H9 (cell line): Measurements from ENCODE around the gene ZNF70. TPM values are rescaled to one million over a fixed set of nuclear protein-coding genes. Genes with fewer than 3 reads are reported as not detected.
A peak's percentile ranks its signal among the peaks of the same experiment; 100 is the strongest.

Experiments
- DNase-seq: peaks from one replicate; pipeline ENCODE4 v3.0.0-alpha.2; 2017
- H2AFZ ChIP-seq: one replicate; pipeline ENCODE4 v1.6.1; 2013; ENCODE audit warnings: mild to moderate bottlenecking, low read length, control low read depth, moderate library complexity
- H2AK5ac ChIP-seq: 2 replicates; pipeline ENCODE4 v1.6.1; 2013; ENCODE audit warnings: low read length, control low read depth, mixed read lengths; ENCODE audit not compliant: insufficient read length
- H2BK120ac ChIP-seq: one replicate; pipeline ENCODE4 v1.6.1; 2013; ENCODE audit warnings: low read depth, mild to moderate bottlenecking, low read length, control low read depth, inconsistent platforms; ENCODE audit not compliant: poor library complexity, severe bottlenecking
- H2BK12ac ChIP-seq: 2 replicates; pipeline ENCODE4 v1.6.1; 2013; ENCODE audit warnings: low read length, control low read depth, mixed read lengths, low read depth; ENCODE audit not compliant: insufficient read length
- H2BK15ac ChIP-seq: 2 replicates; pipeline ENCODE4 v1.6.1; 2013; ENCODE audit warnings: low read depth, low read length, control low read depth
- H2BK20ac ChIP-seq: one replicate; pipeline ENCODE4 v1.6.1; 2013; ENCODE audit warnings: low read depth, mild to moderate bottlenecking, low read length, control low read depth, inconsistent platforms; ENCODE audit not compliant: poor library complexity, severe bottlenecking
- H2BK5ac ChIP-seq: 2 replicates; pipeline ENCODE4 v1.6.1; 2013; ENCODE audit warnings: low read length, control low read depth, mixed read lengths; ENCODE audit not compliant: insufficient read length
- H3K14ac ChIP-seq: 2 replicates; pipeline ENCODE4 v1.6.1; 2013; ENCODE audit warnings: low read length, control low read depth; ENCODE audit not compliant: insufficient read depth
- H3K18ac ChIP-seq: 2 replicates; pipeline ENCODE4 v1.6.1; 2013; ENCODE audit warnings: low read depth, mild to moderate bottlenecking, mixed read lengths, low read length, control low read depth; ENCODE audit not compliant: insufficient read length
- H3K23ac ChIP-seq: 2 replicates; pipeline ENCODE4 v1.6.1; 2013; ENCODE audit warnings: low read length, control low read depth, mixed read lengths, low read depth; ENCODE audit not compliant: insufficient read length
- H3K23me2 ChIP-seq: 2 replicates; pipeline ENCODE4 v1.6.1; 2013; ENCODE audit warnings: low read depth, mild to moderate bottlenecking, mixed read lengths, low read length, control low read depth; ENCODE audit not compliant: insufficient read length, poor library complexity, severe bottlenecking
- H3K27ac ChIP-seq: 2 replicates; pipeline ENCODE4 v1.5.1; 2013; ENCODE audit warnings: low read length, control low read depth, mixed read lengths, low read depth; ENCODE audit not compliant: insufficient read length
- H3K27me3 ChIP-seq: 2 replicates; pipeline ENCODE4 v1.6.1; 2013; ENCODE audit warnings: low read length, control low read depth, inconsistent platforms; ENCODE audit not compliant: insufficient read depth
- H3K4ac ChIP-seq: 2 replicates; pipeline ENCODE4 v1.6.1; 2013; ENCODE audit warnings: low read depth, mild to moderate bottlenecking, control low read depth, inconsistent platforms, low read length, moderate library complexity
- H3K4me1 ChIP-seq: 2 replicates; pipeline ENCODE4 v1.6.1; 2013; ENCODE audit warnings: low read length, control low read depth, inconsistent platforms; ENCODE audit not compliant: insufficient read depth
- H3K4me2 ChIP-seq: 2 replicates; pipeline ENCODE4 v1.6.1; 2013; ENCODE audit warnings: low read length, control low read depth, mixed read lengths; ENCODE audit not compliant: insufficient read length, insufficient read depth
- H3K56ac ChIP-seq: 2 replicates; pipeline ENCODE4 v1.6.1; 2013; ENCODE audit warnings: low read depth, mild to moderate bottlenecking, mixed read lengths, low read length, control low read depth; ENCODE audit not compliant: insufficient read length
- H3K79me1 ChIP-seq: 2 replicates; pipeline ENCODE4 v1.6.1; 2013; ENCODE audit warnings: low read depth, mild to moderate bottlenecking, moderate library complexity, low read length, control low read depth, inconsistent platforms; ENCODE audit not compliant: insufficient read depth, poor library complexity, severe bottlenecking
- H3K79me2 ChIP-seq: 2 replicates; pipeline ENCODE4 v1.6.1; 2013; ENCODE audit warnings: low read length, control low read depth, inconsistent platforms; ENCODE audit not compliant: insufficient read depth
- H3K9ac ChIP-seq: 2 replicates; pipeline ENCODE4 v1.6.1; 2013; ENCODE audit warnings: low read length, control low read depth, mixed read lengths; ENCODE audit not compliant: insufficient read length; ENCODE audit errors: extremely low read depth
- H3K9me3 ChIP-seq: one replicate; pipeline ENCODE4 v1.6.1; 2013; ENCODE audit warnings: low read depth, low read length, inconsistent platforms; ENCODE audit not compliant: control insufficient read depth
- H3T11ph ChIP-seq: one replicate; pipeline ENCODE4 v1.6.1; 2013; ENCODE audit warnings: mild to moderate bottlenecking, low read length, control low read depth, inconsistent platforms
- H4K20me1 ChIP-seq: one replicate; pipeline ENCODE4 v1.6.1; 2013; ENCODE audit not compliant: control insufficient read depth, insufficient read length, insufficient read depth
- H4K5ac ChIP-seq: 2 replicates; pipeline ENCODE4 v1.6.1; 2013; ENCODE audit warnings: low read depth, mild to moderate bottlenecking, mixed read lengths, low read length, control low read depth; ENCODE audit not compliant: insufficient read length
- H4K8ac ChIP-seq: replicated peaks from 2 replicates; pipeline ENCODE4 v1.6.1; 2013; ENCODE audit warnings: low read length, control low read depth, mixed read lengths, low read depth; ENCODE audit not compliant: insufficient read length
- H4K91ac ChIP-seq: 2 replicates; pipeline ENCODE4 v1.6.1; 2013; ENCODE audit warnings: low read depth, mild to moderate bottlenecking, moderate library complexity, mixed read lengths, low read length, control low read depth; ENCODE audit not compliant: insufficient read length
- H3K27ac Mint-ChIP-seq, 3 experiments: 2 replicates in 2 of 3; 3 replicates in 1 of 3; pipeline ENCODE4 v1.8.0; 2020 to 2021; ENCODE audit warnings: mixed read lengths in 3 of 3, mild to moderate bottlenecking in 1 of 3, moderate library complexity in 1 of 3
- H3K27me3 Mint-ChIP-seq: 2 replicates; pipeline ENCODE4 v1.8.0; 2021; ENCODE audit warnings: low read depth, mild to moderate bottlenecking, moderate library complexity, mixed read lengths
- H3K36me3 Mint-ChIP-seq, 3 experiments: 2 replicates in 2 of 3; 3 replicates in 1 of 3; pipeline ENCODE4 v1.8.0; 2020 to 2021; ENCODE audit warnings: low read depth in 3 of 3, mixed read lengths in 3 of 3; ENCODE audit not compliant: insufficient read depth in 1 of 3
- H3K4me1 Mint-ChIP-seq, 2 experiments: 2 replicates each; pipeline ENCODE4 v1.8.0; 2020; ENCODE audit warnings: mixed read lengths in 2 of 2
- H3K4me3 Mint-ChIP-seq, 2 experiments: 2 replicates in 1 of 2; 3 replicates in 1 of 2; pipeline ENCODE4 v1.8.0; 2020 to 2021; ENCODE audit warnings: mild to moderate bottlenecking in 2 of 2, mixed read lengths in 2 of 2, moderate library complexity in 1 of 2
- H3K9me3 Mint-ChIP-seq, 2 experiments: 2 replicates in 1 of 2; 3 replicates in 1 of 2; pipeline ENCODE4 v1.8.0; 2020; ENCODE audit warnings: mild to moderate bottlenecking in 2 of 2, mixed read lengths in 2 of 2, moderate library complexity in 1 of 2
- CTCF ChIP-seq: fragments of 200-600 bp; sonication (generic); conservative IDR thresholded peaks from 3 replicates; pipeline ENCODE4 v1.8.0; 2021; ENCODE audit warnings: antibody characterized with exemption, mild to moderate bottlenecking
- WGBS: extraction: QIAGEN DNeasy Blood & Tissue Kit; methylation state at CpG from one replicate; pipeline ENCODE4 v1.1.7; 2013; ENCODE audit warnings: missing lambda C conversion rate, low lambda C conversion rate, mixed read lengths; ENCODE audit not compliant: insufficient read length; ENCODE audit errors: extremely low coverage; 5-methylcytosine and 5-hydroxymethylcytosine counted together
- total RNA-seq: library from RNA; stranded (reverse); gene quantifications from 2 replicates; pipeline ENCODE4 v1.2.1, GENCODE V29; 2021

Gene ZNF70
- total RNA-seq, 1 experiment from 2014 or later = 3.5 TPM

- no peak overlapping the region for H3K56ac ChIP-seq
- no peaks in the 10 kb centered on the region for H3K9me3 Mint-ChIP-seq
- no peak overlapping the region for H3T11ph ChIP-seq
- no peaks in the 10 kb centered on the region for H3K79me2 ChIP-seq
- H3K4me1 ChIP-seq = no peaks in the 10 kb centered on the region; the same call in none of the 2 replicates
- H2BK120ac ChIP-seq = no peak overlapping the region
- no peak overlapping the region for H2AFZ ChIP-seq
- H4K5ac ChIP-seq = no peak overlapping the region
- H3K27ac Mint-ChIP-seq = peak overlapping the region in 2 of 3 experiments; percentile 19 to 78; a peak in 2 of 7 replicates
- no peak overlapping the region for H3K14ac ChIP-seq
- no peaks in the 10 kb centered on the region for H3K23me2 ChIP-seq
- H2BK12ac ChIP-seq = no peak overlapping the region
- peaks cover 16 to 25% (median 18%) of the 10 kb centered on the region in 3 experiments for H3K36me3 Mint-ChIP-seq
- H3K23ac ChIP-seq = no peak overlapping the region
- no peak overlapping the region for H2BK20ac ChIP-seq
- H3K4ac ChIP-seq = no peak overlapping the region
- H3K27me3 Mint-ChIP-seq = no peaks in the 10 kb centered on the region
- H2BK15ac ChIP-seq = no peak overlapping the region
- no peaks in the 10 kb centered on the region for H3K27me3 ChIP-seq
- H2AK5ac ChIP-seq = no peak overlapping the region
- H2BK5ac ChIP-seq = no peak overlapping the region
- no peak overlapping the region for H3K4me3 Mint-ChIP-seq
- H3K79me1 ChIP-seq = no peaks in the 10 kb centered on the region
- no peak overlapping the region for H3K18ac ChIP-seq
- no peaks in the 10 kb centered on the region; a peak in 1 of 4 replicates for H3K4me1 Mint-ChIP-seq
- WGBS = no CpG with 5 or more reads among the region's 14 CpGs
- TF ChIP-seq CTCF = no peak
- H3K4me2 ChIP-seq = no peak overlapping the region
- no peak overlapping the region for H4K91ac ChIP-seq
- no peaks in the 10 kb centered on the region for H4K20me1 ChIP-seq
- no peak for DNase-seq
- H3K9ac ChIP-seq = no peak overlapping the region
- no peak overlapping the region for H4K8ac ChIP-seq
- no peaks in the 10 kb centered on the region for H3K9me3 ChIP-seq
- no peak overlapping the region for H3K27ac ChIP-seq
These were observed 6.4 kb downstream of the ZNF70 start for GRCh38 chr22:23744485-23744884.
